K562 (cell line): ENCODE measurements around the gene EMD. TPM values are rescaled to one million over a fixed set of nuclear protein-coding genes. Genes with fewer than 3 reads are reported as not detected.

Experiments used
- HDAC2 ChIP-seq: fragments of 450-650 bp; IDR thresholded peaks from 2 replicates; pipeline ENCODE4 v1.6.1; 2016; ENCODE audit warnings: mild to moderate bottlenecking
- HLTF ChIP-seq: fragments of 450-650 bp; IDR thresholded peaks from 2 replicates; pipeline ENCODE4 v1.6.1; 2016
- KLF1 ChIP-seq: fragments of 450-650 bp; IDR thresholded peaks from 2 replicates; pipeline ENCODE4 v1.6.1; 2016; ENCODE audit warnings: missing genetic modification characterization, missing compliant biosample characterization
- NFATC3 ChIP-seq: fragments of 450-650 bp; IDR thresholded peaks from 2 replicates; pipeline ENCODE4 v1.6.1; 2017; ENCODE audit warnings: mild to moderate bottlenecking
- PCBP1 ChIP-seq: fragments of 200-400 bp; formaldehyde crosslinking; IDR thresholded peaks from 2 replicates; pipeline ENCODE4 v1.6.1; 2018; ENCODE audit warnings: mild to moderate bottlenecking, low read depth, low read length; ENCODE audit not compliant: poor library complexity, severe bottlenecking
- ZNF830 ChIP-seq: fragments of 250-450 bp; sonication (Bioruptor Pico); IDR thresholded peaks from 2 replicates; pipeline ENCODE4 v1.5.0; 2021; ENCODE audit warnings: mild to moderate bottlenecking
- polyA plus RNA-seq, 8 experiments: library from polyadenylated mRNA; depleted of rRNA in 4 of 8; stranded (reverse) in 5 of 8; unstranded in 3 of 8; fragments of >200 nt; fragmentation: Nextera tagmentation in 2 of 8; fragmentation: Illumina TruSeq in 1 of 8; extraction: Ambion mirVana in 2 of 8; extraction: Trizol in 1 of 8; gene quantifications; 2 replicates each; pipeline versions ENCODE4 v1.2.1 to v1.2.3, GENCODE V29; 2011 to 2014; ENCODE audit warnings: inconsistent platforms in 1 of 8, missing spikeins in 1 of 8
- total RNA-seq, 7 experiments: library from RNA; depleted of rRNA in 6 of 7; stranded (reverse); fragments of >200 nt in 6 of 7; fragmentation: Illumina TruSeq in 2 of 7; extraction: Trizol in 2 of 7; gene quantifications; 2 replicates each; pipeline versions ENCODE4 v1.2.1 to v1.2.3, GENCODE V29; 2011 to 2021; ENCODE audit warnings: low replicate concordance in 1 of 7
- TF ChIP-seq, protein P1 (sequence below): fragments of 250-450 bp; sonication (Bioruptor Pico); IDR thresholded peaks from 2 replicates; pipeline ENCODE4 v1.4.0; 2020; ENCODE audit warnings: mild to moderate bottlenecking, moderate library complexity, borderline replicate concordance
- TF ChIP-seq, protein P2 (sequence below): fragments of 450-650 bp; IDR thresholded peaks from 2 replicates; pipeline ENCODE4 v1.6.1; 2014; ENCODE audit warnings: low read depth, mild to moderate bottlenecking, moderate library complexity, borderline replicate concordance
- TF ChIP-seq, protein P3 (sequence below), 3 experiments: fragments of 200-800 bp in 1 of 3; sonication (Bioruptor generic) in 1 of 3; sonication (generic) in 1 of 3; formaldehyde crosslinking in 1 of 3; IDR thresholded peaks; 2 replicates each; pipeline versions ENCODE4 v1.6.1 to v1.8.0; 2016 to 2022; ENCODE audit warnings: mild to moderate bottlenecking in 2 of 3, missing compliant biosample characterization in 2 of 3, missing genetic modification characterization in 2 of 3, missing genetic modification reagents in 1 of 3
- TF ChIP-seq, protein P4 (sequence below), 2 experiments: IDR thresholded peaks in 1 of 2; conservative IDR thresholded peaks in 1 of 2; 2 replicates each; pipeline ENCODE4 v1.6.1; 2016; ENCODE audit warnings: low read depth in 2 of 2, mild to moderate bottlenecking in 1 of 2, missing compliant biosample characterization in 1 of 2, missing genetic modification characterization in 1 of 2, moderate library complexity in 1 of 2
- TF ChIP-seq, protein P5 (sequence below), 2 experiments: fragments of 450-650 bp; IDR thresholded peaks; 2 replicates each; pipeline ENCODE4 v1.6.1; 2018; ENCODE audit warnings: mild to moderate bottlenecking in 2 of 2, low read depth in 1 of 2; ENCODE audit not compliant: partially characterized antibody in 2 of 2

EMD gene
- total and polyA plus RNA-seq, 9 of the 15 experiments (the other 6 are each of a cell fraction or from before 2014, with no cell fraction given): 2.3 to 206 (median 61.9) TPM

DNA sequence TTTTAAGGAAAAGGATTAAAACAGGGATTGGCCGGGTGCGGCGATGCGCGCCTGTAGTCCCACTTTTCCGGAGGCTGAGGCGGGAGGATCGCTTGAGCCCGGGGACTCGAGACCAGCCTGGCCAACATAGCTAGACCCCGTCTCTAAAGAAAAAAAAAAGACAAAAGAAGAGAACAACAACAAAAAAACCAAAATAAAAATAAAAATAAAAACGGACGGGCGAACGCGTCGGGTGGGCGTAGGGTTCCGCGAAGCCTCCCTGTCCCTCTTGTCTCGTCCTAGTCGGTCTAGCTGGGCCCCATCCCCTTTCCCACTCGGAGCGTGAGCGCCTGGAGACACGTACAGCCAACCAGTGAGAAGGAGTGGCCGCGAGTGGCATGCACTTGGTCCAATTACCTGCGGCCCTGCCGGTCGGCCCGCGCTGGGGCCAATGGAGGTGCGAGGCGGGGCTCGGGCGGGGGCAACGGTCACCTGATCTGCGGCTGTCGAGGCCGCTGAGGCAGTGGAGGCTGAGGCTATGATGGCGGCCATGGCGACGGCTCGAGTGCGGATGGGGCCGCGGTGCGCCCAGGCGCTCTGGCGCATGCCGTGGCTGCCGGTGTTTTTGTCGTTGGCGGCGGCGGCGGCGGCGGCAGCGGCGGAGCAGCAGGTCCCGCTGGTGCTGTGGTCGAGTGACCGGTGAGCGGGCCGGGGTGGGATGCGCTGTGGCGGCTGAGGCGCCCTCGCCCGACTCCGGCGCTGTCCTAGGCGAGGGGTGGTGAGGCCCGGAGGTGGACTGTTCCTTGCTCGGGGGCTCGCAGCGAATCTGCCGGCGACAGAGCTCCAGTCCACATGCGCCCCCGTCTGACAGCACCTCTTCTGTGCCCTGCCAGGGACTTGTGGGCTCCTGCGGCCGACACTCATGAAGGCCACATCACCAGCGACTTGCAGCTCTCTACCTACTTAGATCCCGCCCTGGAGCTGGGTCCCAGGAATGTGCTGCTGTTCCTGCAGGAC lies 49.4 kb downstream of the EMD start, which contains the start of gene ATP6AP1 (continued):
- TF ChIP-seq, protein P1, sequence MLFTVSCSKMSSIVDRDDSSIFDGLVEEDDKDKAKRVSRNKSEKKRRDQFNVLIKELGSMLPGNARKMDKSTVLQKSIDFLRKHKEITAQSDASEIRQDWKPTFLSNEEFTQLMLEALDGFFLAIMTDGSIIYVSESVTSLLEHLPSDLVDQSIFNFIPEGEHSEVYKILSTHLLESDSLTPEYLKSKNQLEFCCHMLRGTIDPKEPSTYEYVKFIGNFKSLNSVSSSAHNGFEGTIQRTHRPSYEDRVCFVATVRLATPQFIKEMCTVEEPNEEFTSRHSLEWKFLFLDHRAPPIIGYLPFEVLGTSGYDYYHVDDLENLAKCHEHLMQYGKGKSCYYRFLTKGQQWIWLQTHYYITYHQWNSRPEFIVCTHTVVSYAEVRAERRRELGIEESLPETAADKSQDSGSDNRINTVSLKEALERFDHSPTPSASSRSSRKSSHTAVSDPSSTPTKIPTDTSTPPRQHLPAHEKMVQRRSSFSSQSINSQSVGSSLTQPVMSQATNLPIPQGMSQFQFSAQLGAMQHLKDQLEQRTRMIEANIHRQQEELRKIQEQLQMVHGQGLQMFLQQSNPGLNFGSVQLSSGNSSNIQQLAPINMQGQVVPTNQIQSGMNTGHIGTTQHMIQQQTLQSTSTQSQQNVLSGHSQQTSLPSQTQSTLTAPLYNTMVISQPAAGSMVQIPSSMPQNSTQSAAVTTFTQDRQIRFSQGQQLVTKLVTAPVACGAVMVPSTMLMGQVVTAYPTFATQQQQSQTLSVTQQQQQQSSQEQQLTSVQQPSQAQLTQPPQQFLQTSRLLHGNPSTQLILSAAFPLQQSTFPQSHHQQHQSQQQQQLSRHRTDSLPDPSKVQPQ: no peak
- no peak for TF ChIP-seq ZNF830 (CRISPR knock-in tag)
- peak; percentile 42; the same call in 1 of the 2 replicates for TF ChIP-seq HLTF
- TF ChIP-seq, protein P2, sequence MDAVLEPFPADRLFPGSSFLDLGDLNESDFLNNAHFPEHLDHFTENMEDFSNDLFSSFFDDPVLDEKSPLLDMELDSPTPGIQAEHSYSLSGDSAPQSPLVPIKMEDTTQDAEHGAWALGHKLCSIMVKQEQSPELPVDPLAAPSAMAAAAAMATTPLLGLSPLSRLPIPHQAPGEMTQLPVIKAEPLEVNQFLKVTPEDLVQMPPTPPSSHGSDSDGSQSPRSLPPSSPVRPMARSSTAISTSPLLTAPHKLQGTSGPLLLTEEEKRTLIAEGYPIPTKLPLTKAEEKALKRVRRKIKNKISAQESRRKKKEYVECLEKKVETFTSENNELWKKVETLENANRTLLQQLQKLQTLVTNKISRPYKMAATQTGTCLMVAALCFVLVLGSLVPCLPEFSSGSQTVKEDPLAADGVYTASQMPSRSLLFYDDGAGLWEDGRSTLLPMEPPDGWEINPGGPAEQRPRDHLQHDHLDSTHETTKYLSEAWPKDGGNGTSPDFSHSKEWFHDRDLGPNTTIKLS: 0 out of 2 replicates have a peak, but pooled peaks have one; percentile 24
- TF ChIP-seq NFATC3: no peak
- TF ChIP-seq, protein P3, sequence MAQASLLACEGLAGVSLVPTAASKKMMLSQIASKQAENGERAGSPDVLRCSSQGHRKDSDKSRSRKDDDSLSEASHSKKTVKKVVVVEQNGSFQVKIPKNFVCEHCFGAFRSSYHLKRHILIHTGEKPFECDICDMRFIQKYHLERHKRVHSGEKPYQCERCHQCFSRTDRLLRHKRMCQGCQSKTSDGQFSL (CRISPR knock-in tag; IDR thresholded peaks at IDR 0.05): 0 out of 2 replicates have a peak, but pooled peaks have one; percentile 45
- TF ChIP-seq, protein P3 (tag; IDR thresholded peaks at IDR 0.05): no peak
- no peak for TF ChIP-seq KLF1 (tag)
- peak; percentile 86 for TF ChIP-seq HDAC2
- TF ChIP-seq PCBP1: no peak
- TF ChIP-seq, protein P4, sequence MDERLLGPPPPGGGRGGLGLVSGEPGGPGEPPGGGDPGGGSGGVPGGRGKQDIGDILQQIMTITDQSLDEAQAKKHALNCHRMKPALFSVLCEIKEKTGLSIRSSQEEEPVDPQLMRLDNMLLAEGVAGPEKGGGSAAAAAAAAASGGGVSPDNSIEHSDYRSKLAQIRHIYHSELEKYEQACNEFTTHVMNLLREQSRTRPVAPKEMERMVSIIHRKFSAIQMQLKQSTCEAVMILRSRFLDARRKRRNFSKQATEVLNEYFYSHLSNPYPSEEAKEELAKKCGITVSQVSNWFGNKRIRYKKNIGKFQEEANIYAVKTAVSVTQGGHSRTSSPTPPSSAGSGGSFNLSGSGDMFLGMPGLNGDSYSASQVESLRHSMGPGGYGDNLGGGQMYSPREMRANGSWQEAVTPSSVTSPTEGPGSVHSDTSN (CRISPR knock-in tag; IDR thresholded peaks at IDR 0.05; ENCODE audit: low read depth): peak; percentile 98
- TF ChIP-seq, protein P4 (tag; conservative IDR thresholded peaks at IDR 0.05; ENCODE audit: low read depth): peak; percentile 97
- TF ChIP-seq, protein P5, sequence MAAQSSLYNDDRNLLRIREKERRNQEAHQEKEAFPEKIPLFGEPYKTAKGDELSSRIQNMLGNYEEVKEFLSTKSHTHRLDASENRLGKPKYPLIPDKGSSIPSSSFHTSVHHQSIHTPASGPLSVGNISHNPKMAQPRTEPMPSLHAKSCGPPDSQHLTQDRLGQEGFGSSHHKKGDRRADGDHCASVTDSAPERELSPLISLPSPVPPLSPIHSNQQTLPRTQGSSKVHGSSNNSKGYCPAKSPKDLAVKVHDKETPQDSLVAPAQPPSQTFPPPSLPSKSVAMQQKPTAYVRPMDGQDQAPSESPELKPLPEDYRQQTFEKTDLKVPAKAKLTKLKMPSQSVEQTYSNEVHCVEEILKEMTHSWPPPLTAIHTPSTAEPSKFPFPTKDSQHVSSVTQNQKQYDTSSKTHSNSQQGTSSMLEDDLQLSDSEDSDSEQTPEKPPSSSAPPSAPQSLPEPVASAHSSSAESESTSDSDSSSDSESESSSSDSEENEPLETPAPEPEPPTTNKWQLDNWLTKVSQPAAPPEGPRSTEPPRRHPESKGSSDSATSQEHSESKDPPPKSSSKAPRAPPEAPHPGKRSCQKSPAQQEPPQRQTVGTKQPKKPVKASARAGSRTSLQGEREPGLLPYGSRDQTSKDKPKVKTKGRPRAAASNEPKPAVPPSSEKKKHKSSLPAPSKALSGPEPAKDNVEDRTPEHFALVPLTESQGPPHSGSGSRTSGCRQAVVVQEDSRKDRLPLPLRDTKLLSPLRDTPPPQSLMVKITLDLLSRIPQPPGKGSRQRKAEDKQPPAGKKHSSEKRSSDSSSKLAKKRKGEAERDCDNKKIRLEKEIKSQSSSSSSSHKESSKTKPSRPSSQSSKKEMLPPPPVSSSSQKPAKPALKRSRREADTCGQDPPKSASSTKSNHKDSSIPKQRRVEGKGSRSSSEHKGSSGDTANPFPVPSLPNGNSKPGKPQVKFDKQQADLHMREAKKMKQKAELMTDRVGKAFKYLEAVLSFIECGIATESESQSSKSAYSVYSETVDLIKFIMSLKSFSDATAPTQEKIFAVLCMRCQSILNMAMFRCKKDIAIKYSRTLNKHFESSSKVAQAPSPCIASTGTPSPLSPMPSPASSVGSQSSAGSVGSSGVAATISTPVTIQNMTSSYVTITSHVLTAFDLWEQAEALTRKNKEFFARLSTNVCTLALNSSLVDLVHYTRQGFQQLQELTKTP (IDR thresholded peaks at IDR 0.05; ENCODE audit: low read depth in 1 of 2, partially characterized antibody in 2 of 2): no peak
